Measurements from ENCODE around the gene NRBP1.
A peak's percentile ranks its signal among the peaks of the same experiment; 100 is the strongest.

NRBP1 gene

DNA sequence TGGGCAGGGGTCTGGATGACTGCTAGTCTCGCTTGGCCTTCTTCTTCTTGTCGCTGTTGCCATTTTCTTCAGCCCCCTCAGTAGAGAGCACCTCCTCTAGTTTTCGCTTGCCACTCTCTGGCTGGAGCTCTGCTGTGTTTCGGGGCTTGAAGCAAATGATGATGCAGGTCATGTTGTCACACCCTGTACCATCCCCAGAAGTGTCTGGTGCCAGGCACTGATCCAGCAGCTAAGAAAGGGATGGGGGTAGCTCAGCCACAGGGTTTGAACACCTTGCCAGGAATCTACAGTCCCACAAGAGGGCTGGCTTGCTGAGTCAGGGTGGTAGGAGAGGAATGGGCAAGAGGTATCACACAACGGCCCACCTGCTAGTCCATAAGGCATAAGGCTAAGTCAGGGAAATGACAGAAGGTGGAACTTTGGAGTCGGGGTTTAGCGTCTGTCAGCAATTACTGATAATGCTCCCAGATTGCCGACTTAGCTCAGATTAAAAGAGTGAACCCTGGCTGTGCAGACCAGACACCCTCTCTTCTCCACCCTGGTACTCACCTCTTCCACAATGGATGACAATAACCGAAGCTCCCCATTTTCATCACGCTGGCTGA lies 46.8 kb upstream of the NRBP1 start:
- no peak for DNase-seq
- peaks cover 52% of the 10 kb centered on the region for H3K36me3 Mint-ChIP-seq (ENCODE audit: low read depth)
- peak overlapping the region; percentile 100 for H3K27ac Mint-ChIP-seq
- H3K4me1 Mint-ChIP-seq = peaks cover 39% of the 10 kb centered on the region
- TF ChIP-seq, protein P1, sequence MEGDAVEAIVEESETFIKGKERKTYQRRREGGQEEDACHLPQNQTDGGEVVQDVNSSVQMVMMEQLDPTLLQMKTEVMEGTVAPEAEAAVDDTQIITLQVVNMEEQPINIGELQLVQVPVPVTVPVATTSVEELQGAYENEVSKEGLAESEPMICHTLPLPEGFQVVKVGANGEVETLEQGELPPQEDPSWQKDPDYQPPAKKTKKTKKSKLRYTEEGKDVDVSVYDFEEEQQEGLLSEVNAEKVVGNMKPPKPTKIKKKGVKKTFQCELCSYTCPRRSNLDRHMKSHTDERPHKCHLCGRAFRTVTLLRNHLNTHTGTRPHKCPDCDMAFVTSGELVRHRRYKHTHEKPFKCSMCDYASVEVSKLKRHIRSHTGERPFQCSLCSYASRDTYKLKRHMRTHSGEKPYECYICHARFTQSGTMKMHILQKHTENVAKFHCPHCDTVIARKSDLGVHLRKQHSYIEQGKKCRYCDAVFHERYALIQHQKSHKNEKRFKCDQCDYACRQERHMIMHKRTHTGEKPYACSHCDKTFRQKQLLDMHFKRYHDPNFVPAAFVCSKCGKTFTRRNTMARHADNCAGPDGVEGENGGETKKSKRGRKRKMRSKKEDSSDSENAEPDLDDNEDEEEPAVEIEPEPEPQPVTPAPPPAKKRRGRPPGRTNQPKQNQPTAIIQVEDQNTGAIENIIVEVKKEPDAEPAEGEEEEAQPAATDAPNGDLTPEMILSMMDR (IDR thresholded peaks at IDR 0.05) = no peak
- no peaks in the 10 kb centered on the region for H3K9me3 Mint-ChIP-seq
- peak overlapping the region; percentile 95 for H3K4me3 Mint-ChIP-seq
- peaks cover 9% of the 10 kb centered on the region for H3K27me3 Mint-ChIP-seq (ENCODE audit: low read depth, poor library complexity)

DNA sequence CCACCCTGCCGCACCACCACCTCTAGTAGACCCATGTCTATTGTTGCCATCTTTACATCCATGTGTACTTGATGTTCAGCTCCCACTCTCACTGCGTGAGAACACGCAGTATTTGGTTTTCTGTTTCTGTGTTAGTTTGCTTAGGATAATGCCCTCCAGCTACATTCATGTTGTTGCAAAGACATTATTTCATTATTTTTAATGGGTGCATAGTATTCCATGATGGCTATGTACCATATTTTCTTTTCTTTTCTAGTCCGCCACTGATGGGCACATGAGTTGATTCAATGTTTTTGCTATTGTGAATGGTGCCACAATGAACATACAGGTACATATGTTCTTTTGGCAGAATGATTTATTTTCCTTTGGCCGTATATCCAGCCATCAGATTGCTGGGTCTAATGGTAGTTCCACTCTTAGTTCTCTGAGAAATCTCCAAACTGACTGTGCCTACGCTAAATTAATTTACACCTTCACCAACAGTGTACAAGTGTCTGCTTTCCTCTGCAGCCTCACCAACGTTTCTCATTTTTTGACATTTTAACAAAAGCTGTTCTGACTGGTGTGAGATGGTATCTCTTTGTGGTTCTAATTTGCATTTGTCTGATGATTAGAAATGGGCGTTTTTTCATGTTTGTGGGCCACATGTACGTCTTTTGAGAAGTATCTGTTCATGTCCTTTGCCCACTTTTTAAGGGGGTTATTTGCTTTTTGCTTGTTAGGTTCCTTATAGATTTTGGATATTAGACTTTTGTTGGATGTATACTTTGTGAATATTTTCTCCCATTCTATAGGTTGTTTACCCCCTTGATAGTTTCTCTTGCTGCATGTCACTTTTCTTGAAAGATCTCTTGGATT lies 37.4 kb upstream of the NRBP1 start:
- Mint-ChIP-seq H3K4me1 (no peaks in the 10 kb centered on the region), H3K27ac (peak overlapping the region; percentile 31), H3K36me3 (ENCODE audit: low read depth) (peaks cover 53% of the 10 kb centered on the region), H3K9me3 (no peaks in the 10 kb centered on the region), H3K4me3 (no peak overlapping the region), H3K27me3 (ENCODE audit: low read depth, poor library complexity) (peaks cover 8% of the 10 kb centered on the region)
- TF ChIP-seq, protein P1 (IDR thresholded peaks at IDR 0.05) = no peak
- no peak for DNase-seq

DNA sequence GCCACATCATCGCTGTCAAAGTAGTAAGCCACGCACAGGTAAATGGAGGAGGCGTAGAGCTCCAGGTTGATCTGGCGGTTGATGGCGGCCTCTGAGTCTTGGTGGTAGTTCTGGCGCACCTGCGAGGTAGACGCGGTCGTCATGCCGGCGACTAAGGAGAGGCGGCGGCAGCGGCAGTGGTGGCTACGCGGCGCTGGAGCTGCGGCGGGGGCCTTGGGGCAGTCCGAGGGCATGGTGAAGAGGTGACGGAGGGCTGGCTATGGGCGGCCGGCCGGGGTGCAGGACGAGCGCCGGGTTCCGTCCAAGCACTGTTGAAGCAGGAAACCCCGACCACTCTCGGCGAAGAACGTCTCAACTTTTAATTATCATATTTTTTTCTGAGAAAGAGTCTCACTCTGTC lies 35.2 kb upstream of the NRBP1 start:
- DNase-seq = no peak
- Mint-ChIP-seq H3K27me3 (ENCODE audit: low read depth, poor library complexity) (peaks cover 8% of the 10 kb centered on the region), H3K9me3 (no peaks in the 10 kb centered on the region), H3K27ac (no peak overlapping the region), H3K4me1 (no peaks in the 10 kb centered on the region), H3K36me3 (ENCODE audit: low read depth) (peaks cover 56% of the 10 kb centered on the region), H3K4me3 (no peak overlapping the region)
- TF ChIP-seq, protein P1 (IDR thresholded peaks at IDR 0.05) = no peak

DNA sequence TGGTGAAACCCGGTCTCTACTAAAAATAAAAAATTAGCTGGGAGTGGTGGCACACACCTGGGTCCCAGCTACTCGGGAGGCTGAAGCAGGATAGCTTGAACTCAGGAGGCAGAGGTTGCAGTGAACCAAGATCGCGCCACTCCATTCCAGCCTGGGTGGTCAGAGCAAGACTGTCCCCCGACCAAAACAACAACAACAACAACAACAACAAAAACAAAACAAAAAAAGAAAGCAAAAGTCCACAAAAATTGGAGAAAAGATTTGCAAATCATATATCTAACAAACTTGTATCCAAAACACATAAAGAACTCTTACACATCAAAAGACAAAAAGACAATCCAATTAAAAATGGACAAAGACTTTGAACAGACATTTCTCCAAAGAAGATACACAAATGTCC lies 29.5 kb upstream of the NRBP1 start:
- Mint-ChIP-seq H3K27ac (peak overlapping the region; percentile 59), H3K4me3 (no peak overlapping the region), H3K27me3 (ENCODE audit: low read depth, poor library complexity) (no peaks in the 10 kb centered on the region), H3K9me3 (peaks cover 4% of the 10 kb centered on the region), H3K4me1 (no peaks in the 10 kb centered on the region), H3K36me3 (ENCODE audit: low read depth) (peaks cover 54% of the 10 kb centered on the region)
- no peak for DNase-seq
- TF ChIP-seq, protein P1 (IDR thresholded peaks at IDR 0.05) = no peak

DNA sequence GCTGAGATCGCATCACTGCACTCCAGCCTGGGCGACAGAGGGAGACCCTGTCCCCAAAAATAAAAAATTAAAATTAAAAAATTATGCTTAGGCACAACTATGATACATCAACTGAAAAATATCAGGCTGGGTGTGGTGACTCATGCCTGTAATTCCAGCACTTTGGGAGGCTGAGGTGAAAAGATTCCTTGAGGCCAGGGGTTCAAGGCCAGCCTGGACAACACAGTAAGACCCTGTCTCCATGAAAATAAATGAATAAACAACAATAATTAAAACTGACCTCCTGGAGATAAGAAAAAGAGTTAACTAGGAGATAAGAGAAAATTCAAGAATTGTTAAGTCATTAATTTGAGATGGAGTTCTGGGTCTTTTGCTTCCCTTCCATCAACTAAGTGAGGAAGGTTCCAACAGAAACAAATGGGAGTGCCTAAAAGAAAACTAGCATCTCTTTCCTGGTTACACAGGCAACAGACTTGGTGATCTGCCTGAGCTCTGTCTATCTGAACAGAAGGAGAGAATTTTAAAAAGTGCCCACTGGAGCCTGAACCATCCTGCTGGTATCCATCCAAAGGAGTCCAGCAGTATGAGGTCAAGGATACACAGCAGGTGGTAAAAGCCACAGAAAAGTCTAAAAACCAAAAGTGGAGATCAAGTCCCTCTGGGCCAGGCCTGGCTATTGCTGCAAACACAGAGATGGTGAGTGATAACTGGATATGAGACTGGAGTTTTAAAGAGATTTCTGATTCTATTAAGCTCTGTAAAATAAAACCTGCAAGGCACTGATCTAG lies 27.9 kb upstream of the NRBP1 start:
- peaks cover 48% of the 10 kb centered on the region for H3K36me3 Mint-ChIP-seq (ENCODE audit: low read depth)
- no peak overlapping the region for H3K4me3 Mint-ChIP-seq
- H3K9me3 Mint-ChIP-seq = peaks cover 4% of the 10 kb centered on the region
- H3K4me1 Mint-ChIP-seq = no peaks in the 10 kb centered on the region
- peak overlapping the region; percentile 74 for H3K27ac Mint-ChIP-seq
- TF ChIP-seq, protein P1 (IDR thresholded peaks at IDR 0.05) = no peak
- H3K27me3 Mint-ChIP-seq (ENCODE audit: low read depth, poor library complexity) = no peaks in the 10 kb centered on the region
- no peak for DNase-seq

Measured in nephron progenitor cell (in vitro differentiated cells).